Muscle of arm (tissue), 12 donors: ENCODE measurements around the gene CD74. TPM values are rescaled to one million over a fixed set of nuclear protein-coding genes. Genes with fewer than 3 reads are reported as not detected.

Experiments
- DNase-seq: peaks from one replicate; pipeline ENCODE4 v3.0.0-alpha.2; 2013
- polyA plus RNA-seq, 12 donors: library from polyadenylated mRNA; unstranded; fragments of 120-200 nt; gene quantifications; one replicate each; pipeline ENCODE4 v1.2.1, GENCODE V29; 2013; ENCODE audit not compliant: insufficient read length in 12 of 12

The CD74 gene
- polyA plus RNA-seq, 12 donors = 44.8 to 427 (median 79.9) TPM; not detected in 1

DNA sequence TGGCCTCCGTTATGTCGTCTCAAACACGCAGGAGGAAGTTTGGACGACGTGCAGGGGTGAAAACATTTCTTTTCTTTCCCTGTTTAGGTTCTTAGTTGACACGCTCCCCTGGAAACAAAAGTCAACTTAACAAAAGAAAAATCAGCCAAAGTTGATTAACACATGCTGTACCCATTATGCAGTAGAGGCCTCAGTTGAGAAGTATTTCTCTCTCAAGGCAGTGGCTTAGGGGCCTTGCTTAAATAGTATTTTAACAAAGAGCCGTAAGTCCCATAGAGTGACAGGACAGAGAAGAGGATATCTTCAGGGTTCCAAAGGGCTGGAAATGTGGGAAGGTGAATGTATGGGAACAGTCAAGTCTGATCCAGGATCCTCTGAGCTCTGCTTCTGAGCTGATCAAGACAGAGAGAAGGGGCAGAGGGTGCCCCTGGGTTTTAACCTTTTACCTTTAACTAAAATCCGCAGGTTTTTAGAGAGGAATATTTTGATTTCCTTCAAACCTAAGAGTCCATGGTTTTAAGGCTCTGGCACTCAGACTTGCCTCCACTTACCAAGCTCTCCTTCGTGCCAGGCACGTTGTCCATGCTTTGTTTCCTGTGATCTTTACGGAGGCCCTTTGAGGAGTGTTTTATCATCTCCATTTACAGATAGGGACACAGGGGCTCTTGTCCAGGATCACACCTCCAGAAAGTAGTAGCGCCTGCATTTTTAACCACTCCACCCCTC lies 629 bp upstream of the CD74 start:
- no peak for DNase-seq

DNA sequence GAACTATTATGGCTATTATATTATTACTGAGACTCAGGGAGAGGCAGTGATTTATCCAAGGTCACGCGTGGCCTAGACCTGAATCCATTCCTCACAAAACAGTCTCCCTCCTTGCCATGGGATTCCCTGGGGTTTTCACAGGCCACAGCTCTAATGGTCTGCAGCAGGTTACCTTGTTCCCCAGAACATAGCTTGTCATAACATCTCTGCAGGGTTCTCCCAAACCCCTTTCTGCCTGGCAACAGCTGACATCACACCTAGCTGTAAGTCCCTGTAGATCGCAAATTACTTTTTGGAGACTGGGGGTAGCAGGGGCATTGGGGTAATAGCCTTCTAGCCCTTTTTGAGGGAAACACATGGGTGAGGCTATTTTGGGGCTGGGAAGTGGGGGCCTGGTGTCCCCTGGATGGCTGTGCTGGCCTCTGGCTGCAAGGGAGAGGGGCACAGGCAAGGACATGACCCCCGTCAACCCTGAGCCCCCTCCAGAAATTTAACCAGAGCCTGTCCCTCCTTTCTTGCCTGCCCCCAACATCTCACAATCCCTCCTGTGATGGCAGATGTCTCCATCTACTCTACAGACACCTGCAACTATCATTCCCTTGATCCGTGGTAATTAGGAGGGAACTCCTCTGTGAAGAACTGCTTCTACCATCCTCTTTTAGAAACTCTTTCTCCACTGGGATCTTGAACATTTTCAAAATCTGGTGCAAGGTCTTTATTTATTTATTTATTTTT lies 1.3 kb downstream of the CD74 start:
- DNase-seq = no peak

DNA sequence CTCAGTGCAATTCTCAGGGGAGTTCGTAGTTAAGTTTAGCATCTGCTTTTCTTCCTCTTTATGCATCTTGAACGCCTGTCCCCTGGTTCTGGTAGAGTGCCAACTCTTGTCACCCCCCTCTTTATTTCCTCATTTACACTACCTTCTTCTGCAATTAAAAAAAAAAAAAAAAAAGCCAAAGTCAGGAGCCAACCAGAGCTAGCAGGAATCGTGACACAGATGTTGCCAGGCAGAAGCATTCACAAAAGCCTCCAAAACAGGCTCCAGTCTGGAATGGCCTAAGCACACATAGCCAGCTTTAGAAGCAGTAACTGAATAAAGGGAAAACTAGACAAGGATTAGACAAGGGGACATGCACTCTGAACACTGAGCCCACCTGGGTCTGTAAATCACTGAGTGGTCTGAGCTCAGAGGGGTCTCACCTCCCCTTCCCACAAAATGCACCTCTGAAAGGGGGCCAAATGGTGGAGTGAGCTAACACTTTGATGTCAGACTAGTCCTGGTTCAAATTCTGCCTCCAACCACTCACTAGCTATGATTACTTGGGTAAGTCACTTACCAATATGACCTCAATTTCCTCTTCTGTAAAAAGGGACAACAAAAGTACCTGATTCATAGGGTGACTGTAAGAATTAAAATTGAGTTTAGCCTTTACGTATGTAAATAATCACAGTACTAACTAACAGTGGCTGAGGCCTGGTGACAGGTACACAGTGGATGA lies 2.0 kb downstream of the CD74 start:
- peak; percentile 80 for DNase-seq

DNA sequence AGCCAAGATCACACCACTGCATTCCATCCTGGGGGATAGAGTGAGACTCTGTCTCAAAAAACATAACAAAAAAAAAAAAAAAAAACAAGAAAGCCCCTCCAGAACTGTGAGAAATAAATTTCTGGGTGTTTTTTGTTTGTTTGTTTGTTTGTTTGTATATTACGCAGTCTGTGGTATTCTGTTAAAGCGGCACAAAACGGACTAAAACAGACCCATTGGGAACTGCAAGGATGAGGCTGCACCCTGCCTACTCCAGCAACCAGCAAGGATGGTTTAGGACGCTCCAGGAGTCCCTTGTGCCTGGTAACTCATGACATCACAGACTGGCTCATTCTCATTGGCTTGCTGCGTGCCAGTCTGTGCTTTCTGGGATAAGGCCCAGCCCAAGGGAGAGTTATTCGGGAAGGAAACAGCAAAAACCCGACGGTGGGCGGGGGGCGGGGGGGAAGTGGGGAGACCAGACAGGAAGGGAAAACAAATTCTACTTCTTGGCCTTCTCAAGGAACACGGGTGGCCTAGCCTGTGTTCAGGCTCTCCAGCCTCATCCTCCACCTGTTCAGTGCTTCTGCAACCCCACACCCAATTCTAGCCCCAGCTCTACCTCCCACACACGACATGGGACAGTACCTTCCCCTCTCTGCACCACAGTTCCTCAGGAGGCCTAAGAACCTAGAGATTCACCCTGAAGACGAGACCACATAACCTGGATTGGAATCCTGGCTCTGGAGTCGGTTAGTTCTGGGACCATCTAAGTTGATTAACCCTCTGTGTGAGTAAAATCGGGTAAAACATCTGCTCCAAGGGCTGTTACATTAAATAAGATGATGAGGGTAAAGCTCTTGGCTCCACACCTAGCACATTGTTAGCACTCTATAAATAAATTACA lies 2.8 kb downstream of the CD74 start:
- DNase-seq = peak; percentile 85

DNA sequence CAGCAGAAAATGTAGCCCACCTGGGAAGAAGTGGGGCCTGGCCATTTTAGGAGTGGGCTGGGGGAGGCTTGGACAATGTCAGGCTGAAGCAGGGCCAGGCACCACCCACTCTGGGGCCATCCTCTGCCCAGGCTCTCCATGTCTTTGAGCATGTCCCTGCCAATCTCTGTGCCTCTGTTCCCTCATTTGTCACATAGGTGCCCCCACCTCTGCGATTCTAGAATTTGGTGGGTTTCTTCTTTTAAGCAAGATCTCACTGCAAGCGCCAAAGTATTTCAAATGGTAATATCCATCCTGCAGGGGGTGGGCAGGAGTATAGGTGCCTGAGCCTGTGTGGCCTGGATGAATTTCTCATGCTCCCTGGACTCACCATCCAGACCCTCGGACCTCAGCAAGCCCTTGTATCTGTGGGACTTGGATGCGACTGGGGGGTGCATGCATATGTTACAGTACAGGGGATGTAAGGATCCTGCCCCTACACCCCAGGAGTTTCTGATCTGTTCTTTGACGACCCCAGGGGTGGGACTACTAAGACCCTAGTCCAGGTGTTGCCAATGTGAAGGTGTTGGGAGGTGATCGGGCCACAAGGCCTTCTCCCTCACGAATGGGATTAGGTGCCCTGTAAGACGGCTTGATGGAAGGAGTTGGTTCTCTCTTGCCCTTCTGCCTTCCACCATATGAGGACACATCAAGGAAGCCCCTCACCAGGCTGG lies 4.3 kb downstream of the CD74 start:
- DNase-seq = no peak

DNA sequence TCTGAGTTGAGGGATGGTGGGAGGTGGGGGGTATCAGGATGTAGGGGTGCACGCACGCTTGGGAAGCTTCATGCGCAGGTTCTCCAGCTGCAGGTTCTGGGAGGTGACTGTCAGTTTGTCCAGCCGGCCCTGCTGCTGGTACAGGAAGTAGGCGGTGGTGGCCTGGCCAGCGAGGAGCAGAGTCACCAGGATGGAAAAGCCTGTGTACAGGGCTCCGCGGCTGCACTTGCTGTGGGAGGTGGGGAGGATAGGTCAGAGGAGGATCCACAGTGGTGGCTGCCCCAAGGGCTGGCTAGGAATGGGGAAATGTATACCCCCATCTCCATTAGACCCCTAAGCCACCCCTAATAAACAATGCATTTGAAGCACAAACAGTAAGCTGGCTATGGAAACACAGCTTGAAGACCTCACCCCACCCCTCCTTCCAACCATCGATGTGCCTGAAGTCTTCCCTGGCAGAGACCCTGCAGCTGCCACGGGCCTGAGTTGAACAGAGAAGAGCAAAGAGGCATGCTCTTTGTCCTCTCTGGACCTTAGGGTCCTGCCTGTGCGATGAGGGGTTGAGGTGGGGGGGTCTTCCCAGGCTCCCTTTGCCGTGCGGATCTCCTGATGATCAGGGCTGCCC lies 5.5 kb downstream of the CD74 start:
- DNase-seq = no peak

DNA sequence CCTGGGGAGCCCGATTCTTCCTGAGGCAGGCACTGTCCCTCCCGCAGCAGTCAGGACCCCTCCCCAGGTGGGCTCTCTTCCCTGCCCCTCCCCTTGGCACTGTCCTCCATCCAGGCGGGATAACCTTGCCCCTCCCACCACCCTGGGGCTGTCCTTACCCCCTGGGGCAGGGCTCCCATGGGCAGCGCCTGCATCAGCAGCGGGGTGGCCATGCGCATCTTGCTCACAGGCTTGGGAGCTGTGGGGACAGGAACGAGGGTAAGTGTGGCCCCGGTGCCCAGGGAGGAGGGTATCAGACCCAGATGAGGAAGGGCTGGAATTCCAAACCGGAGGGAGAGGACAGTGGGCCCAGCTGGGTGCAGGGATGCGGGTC lies 6.0 kb downstream of the CD74 start:
- DNase-seq = no peak

DNA sequence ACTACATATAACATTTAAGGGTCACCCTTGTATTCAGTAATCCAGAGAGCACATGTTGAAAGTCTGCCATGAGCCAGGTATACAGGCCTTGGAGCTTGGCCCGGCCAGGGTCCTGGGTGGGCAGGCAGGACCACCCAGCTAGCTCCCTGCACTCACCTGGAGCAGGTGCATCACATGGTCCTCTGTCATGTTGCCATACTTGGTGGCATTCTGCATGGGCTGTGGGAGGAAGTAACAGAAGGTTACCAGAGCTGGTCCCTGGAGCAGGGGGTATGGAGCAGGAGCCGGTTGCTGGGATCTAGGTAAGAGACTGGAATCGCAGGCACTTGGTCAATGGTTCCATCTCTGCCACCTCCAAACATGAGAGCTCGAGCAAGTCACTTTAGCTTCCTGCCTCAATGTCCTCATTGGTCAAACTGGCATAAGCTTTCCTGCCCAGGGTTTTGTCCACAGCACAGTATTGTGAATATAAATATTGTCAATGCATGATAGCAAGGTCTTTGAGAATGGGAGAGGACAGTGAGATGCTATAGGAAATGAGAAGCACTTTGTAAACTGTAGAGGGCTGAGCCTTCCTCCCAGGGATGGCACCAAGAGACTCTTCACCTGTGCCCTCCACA lies 6.5 kb downstream of the CD74 start:
- DNase-seq = no peak

DNA sequence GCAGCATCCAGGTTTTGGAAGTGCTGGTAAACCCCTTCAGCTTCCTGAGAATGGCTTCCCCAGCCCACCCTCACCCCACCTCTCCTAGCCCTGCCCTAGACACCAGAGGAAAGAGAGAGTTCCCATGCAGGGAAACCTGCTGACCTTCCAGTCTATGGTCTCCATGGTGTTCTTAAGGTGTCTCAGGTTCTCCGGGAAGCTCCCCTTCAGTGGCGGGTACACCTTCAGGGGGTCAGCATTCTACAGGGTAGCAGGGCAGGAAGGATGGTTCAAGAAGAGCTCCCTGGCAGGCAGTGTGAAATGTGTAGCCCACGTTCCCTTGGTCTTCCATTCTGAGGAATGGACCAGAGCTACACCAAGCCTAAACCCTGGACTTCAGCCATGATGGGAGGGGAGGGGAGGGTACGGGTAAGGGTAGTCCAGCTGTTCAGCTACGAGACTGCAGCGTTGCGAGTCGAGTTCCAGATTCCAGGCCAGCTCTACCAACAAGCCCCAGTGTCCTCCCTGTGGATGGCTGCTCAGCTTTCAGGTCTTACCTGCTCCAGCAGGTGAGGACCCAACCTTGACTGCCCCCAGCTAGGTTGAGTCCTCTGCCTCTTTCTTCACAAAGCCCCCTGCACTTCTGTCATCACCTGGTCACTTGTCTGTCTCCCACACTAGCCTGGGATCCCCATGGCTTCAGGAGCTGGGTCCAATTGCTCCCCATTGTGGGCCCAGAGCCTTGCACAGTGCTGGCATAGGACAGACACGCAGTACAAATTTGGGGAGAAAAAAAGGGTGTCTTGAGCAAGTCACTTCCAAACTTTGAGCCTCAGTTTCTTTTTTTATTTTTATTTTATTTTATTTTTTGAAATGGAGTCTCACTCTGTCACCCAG lies 7.5 kb downstream of the CD74 start:
- DNase-seq = no peak

DNA sequence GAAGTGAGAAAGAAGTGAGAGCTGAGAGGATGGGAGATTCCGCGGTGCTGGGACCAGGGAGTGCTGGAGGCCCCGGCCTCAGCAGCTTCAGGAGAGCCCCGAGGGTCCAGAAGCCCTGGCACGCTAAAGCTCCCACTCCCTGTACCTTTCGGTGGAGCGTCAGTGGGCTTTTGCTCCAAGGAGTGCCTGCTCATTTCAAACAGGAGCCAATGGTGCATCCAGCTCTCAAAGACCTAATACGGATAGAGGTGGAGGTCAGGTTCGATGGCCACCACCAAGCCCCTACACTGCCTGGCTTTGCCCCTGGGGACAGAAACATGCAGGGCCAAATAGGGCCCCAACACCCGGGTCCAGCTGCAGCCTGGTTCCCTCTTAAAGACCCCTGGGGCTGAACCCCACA lies 8.2 kb downstream of the CD74 start:
- DNase-seq = no peak

DNA sequence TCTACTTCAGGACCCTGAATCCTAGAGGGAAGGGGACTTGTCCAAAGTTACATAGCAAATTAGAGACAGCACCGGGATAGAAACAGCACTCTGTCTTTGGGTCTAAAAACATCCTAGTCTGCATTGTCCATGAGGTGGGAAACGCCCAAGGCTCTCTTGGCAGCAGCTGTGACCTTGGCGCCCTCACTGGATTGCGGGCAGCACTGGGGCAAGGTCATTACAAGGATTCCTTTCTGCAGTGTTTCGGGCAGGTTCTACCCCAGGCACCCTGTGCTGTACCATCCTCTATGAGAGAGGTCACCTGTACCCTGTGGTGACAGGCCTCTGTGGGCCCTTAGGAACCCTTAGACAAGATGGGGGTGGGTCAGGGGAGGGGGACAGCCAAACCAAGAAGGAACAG lies 8.6 kb downstream of the CD74 start:
- DNase-seq = no peak

DNA sequence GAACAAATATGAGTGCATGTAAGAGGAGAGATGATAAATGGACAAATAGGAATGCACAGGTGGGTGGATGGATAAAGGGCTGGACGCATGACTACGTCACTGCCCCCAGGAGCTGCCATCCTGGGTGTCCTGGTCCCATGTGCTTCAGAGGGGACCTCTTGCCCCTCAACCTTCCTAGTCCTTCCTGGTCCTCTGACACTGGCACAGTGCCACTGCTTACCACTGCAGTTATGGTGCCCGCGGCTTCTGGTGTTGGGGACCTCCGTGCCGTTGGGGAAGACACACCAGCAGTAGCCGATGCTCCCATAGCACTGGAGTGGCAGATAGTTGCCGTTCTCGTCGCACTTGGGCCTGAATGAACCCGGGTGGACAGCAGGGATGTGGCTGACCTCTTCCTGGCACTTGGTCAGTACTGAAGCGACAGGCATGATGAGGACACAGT lies 9.8 kb downstream of the CD74 start:
- no peak for DNase-seq

DNA sequence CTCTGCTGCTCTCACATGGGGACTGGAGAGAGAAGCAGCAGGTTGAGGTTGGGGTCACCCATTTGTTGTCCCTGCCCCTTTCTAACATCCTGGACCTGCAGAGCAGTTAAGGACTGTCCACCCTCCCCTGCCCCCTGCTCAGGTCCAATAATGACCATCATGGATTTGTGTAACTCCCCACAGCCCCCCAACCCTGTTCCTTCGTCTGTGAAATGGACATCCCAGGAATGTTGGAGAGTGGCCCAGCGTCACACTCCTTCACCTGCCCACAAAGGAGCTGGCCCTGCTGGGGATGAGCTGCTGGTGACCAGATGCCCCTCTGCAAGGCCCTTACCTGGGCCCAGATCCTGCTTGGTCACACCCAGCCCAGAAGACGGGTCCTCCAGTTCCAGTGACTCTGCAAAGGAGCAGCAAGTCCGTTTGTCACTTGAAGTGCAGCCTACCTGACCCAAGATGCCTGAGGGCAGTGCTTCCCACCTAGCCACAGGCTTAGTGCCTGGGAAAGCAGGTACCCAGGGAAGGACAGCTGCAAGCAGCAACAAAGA lies 10.4 kb downstream of the CD74 start:
- no peak for DNase-seq

DNA sequence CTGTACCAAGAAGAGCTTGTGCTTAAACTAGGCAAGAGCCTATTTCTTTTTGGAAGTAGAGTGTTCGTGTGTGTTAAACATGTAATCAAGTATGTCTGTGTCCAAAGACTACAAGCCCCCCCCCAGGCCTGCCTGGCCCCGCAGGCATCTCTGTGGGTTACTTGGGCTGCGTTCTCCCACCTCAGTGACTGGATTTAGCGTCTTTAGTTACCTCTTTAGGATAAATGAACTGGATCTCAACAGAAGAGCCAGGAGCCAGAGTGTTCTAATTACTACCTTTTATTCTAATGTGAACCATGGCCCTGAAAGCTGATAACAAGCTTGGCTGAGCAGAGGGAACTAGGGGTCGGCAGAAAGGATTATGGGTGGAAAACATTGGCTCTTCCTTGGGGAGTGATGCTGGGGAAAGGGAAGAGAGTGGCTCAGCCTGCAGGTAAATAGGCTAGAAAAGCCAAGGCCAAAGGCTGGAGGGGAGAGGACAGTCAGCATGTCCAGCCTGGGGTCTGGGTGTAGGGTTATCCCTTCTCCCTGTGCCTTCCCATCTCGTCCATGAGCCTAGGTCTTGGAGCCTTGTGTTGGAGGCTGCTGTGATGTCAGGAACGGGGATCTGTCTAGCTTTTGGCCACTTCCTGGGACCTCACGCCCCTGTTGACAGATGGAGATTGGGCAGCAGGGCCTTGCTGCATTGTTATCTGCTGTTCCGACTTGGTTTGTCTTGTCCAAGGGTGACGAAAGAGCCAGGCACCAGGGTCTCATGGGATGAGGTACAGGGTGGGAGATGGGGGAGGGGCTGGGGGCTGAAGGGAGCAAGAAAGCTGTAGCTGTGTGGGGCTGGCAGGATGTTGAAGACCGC lies 11.1 kb downstream of the CD74 start:
- no peak for DNase-seq

DNA sequence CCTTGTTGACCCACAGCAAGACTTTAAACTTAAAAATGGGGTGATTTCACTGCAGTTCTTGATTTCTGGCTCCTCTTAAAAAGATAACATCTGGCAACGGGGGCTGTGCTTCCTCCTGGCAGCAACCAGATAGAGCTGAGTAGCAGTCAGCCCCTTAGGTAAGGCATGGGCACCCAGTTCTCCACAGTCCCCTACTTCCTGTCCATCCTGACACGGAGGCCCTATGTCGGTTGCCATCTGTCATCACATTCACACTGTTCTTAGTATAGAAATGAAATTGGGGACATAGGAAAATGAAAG lies 11.7 kb downstream of the CD74 start:
- DNase-seq = no peak

DNA sequence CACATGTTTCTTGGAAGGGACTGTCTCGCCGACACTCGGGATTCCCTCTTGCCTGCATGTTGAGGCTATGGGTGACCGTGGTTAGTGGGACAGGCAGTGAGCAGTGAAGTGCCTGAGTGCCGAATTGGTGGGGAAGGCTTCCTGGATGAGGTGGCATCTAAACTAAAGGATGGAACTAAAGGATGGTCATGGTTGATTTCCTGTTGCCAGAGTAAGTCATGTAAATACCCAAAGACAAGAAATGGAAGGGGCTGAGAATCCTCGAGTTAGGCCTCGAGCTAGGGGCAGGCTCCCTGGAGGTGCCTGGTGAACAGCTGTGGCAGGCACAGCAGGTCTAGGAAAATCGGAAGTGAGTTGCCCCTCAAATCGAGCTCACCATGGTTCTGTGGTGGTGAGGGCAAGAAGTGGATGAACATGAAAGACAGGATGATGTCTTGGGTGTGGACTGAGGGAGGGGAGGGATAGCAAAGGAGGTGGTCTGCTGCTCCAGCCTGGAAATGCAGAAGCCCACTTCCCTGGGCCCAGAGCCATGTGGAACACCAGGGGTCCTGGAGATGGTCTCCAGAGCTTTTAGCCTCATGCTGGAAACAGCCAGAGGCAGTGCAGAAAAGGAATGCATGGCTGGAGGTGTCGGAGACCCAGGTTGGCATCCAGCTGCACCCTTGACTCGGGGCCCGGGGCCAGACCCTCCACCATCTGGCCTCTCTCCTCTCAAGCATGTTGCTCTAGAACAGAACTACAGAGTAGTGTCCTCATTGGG lies 12.2 kb downstream of the CD74 start:
- DNase-seq = no peak

DNA sequence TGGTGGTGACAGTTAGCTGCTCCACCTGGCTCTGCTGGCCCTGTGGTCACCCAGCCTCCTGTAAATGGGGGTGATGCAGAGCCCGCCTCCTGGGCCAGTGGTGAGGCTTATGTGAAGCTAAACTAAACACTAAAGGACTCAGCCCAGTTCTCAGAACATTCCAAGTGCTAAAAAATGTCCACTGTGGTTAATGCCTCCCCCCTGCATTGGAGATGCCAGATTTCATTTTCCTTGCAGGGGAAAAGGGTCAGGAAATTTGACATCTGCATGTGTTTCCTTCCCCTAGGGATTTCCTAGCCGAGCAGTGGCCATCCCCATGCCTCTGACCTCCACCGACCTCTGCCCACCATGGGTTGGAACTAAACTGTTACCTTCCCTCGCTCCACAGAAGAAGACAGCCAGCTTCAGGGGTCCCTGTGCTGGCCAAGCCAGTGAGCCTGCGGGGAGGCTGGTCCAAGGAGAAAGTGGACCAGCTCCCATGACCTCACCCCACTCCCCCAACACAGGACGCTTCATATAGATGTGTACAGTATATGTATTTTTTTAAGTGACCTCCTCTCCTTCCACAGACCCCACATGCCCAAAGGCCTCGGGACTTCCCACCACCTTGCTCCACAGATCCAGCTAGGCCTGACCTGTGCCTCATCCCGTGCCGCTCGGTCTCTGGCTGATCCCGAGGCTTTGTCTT lies 13.0 kb downstream of the CD74 start:
- no peak for DNase-seq
